HCT116 (cell line): ENCODE measurements around the gene DENND2D. TPM values are rescaled to one million over a fixed set of nuclear protein-coding genes. Genes with fewer than 3 reads are reported as not detected.

Source experiments
- ATAC-seq: fragments of 200-7000 bp; cut with Tn5 transposase; 2 replicates; pipeline ENCODE4 v1.9.1; 2020; ENCODE audit warnings: mild to moderate bottlenecking, moderate library complexity
- BruUV-seq: library from RNA; stranded (reverse); fragments of 400-500 nt; replicated peaks from 2 replicates; lab custom pipeline; 2021; lab: Mats Ljungman, UMichigan
- CTCF ChIA-PET: fragments of 300-600 bp; sonication (Branson Sonifier 250); formaldehyde crosslinking; loops from one replicate; lab custom pipeline; 2021; ENCODE audit warnings: antibody characterized with exemption; lab: Charles Lee
- POLR2A ChIA-PET: fragments of 300-600, 350-600 bp; sonication (Branson Sonifier 250); formaldehyde crosslinking; loops from one replicate; lab custom pipeline; 2021; ENCODE audit warnings: antibody characterized with exemption; lab: Charles Lee
- RAD21 ChIA-PET, 2 experiments: fragments of 300-600 bp; sonication (Branson Sonifier 250); formaldehyde crosslinking; loops; one replicate each; lab custom pipeline; 2023; ENCODE audit warnings: low total read pairs in 2 of 2; ENCODE audit not compliant: uncharacterized antibody in 2 of 2, unreplicated experiment in 2 of 2, low non-redundant PET in 1 of 2; lab: Charles Lee
- DNase-seq: peaks from one replicate; pipeline ENCODE4 v3.0.0-alpha.2; 2010; ENCODE audit warnings: low read depth, low spot score
- H2AFZ ChIP-seq: fragments of 200-600 bp; shearing (Covaris generic), sonication (generic); 2 replicates; pipeline ENCODE4 v1.6.1; 2017; ENCODE audit warnings: low read depth, mixed run types, mixed read lengths, antibody characterized with exemption, low read length; ENCODE audit not compliant: poor library complexity, severe bottlenecking
- H3K27ac ChIP-seq: 2 replicates; pipeline ENCODE4 v1.5.1; 2012; ENCODE audit warnings: low read depth, low read length
- H3K27me3 ChIP-seq: fragments of 200-600 bp; sonication (generic); 2 replicates; pipeline ENCODE4 v1.6.1; 2016; ENCODE audit warnings: mixed run types, low read length, mixed read lengths; ENCODE audit not compliant: insufficient read depth
- H3K36me3 ChIP-seq, 2 experiments: fragments of 200-500 bp in 1 of 2; fragments of 200-600 bp in 1 of 2; sonication (Bioruptor generic) in 1 of 2; sonication (generic) in 1 of 2; 2 replicates each; pipeline versions ENCODE4 v1.5.1 to v1.6.1; 2014 to 2016; ENCODE audit warnings: low read length in 2 of 2, inconsistent platforms in 1 of 2, mixed read lengths in 1 of 2, mixed run types in 1 of 2; ENCODE audit not compliant: insufficient read depth in 2 of 2, control insufficient read depth in 1 of 2
- H3K4me1 ChIP-seq, 2 experiments: fragments of 200-600 bp in 1 of 2; sonication (generic) in 1 of 2; 2 replicates each; pipeline versions ENCODE4 v1.5.1 to v1.6.1; 2012 to 2017; ENCODE audit warnings: low read length in 2 of 2, inconsistent platforms in 1 of 2, mild to moderate bottlenecking in 1 of 2, mixed read lengths in 1 of 2, mixed run types in 1 of 2, moderate library complexity in 1 of 2; ENCODE audit not compliant: insufficient read depth in 2 of 2, control insufficient read depth in 1 of 2
- H3K4me2 ChIP-seq: fragments of 200-600 bp; sonication (generic); 2 replicates; pipeline ENCODE4 v1.6.1; 2017; ENCODE audit warnings: mixed run types, low read length, mixed read lengths
- H3K4me3 ChIP-seq, 2 experiments: fragments of 200-600 bp in 1 of 2; sonication (generic) in 1 of 2; replicated peaks in 1 of 2; 2 replicates each; pipeline ENCODE4 v1.5.1; 2011 to 2016; ENCODE audit warnings: low read length in 2 of 2, control low read depth in 1 of 2, low read depth in 1 of 2, mild to moderate bottlenecking in 1 of 2, mixed read lengths in 1 of 2, mixed run types in 1 of 2
- H3K79me2 ChIP-seq: fragments of 200-600 bp; sonication (generic); 2 replicates; pipeline ENCODE4 v1.6.1; 2017; ENCODE audit warnings: mild to moderate bottlenecking, mixed run types, low read length, moderate library complexity, mixed read lengths; ENCODE audit not compliant: insufficient read depth
- H3K9ac ChIP-seq: fragments of 200-600 bp; sonication (generic); 2 replicates; pipeline ENCODE4 v1.6.1; 2016; ENCODE audit warnings: low read length, mixed read lengths
- H3K9me2 ChIP-seq: fragments of 200-600 bp; sonication (generic), shearing (Covaris generic); 2 replicates; pipeline ENCODE4 v1.6.1; 2017; ENCODE audit warnings: mixed run types, mild to moderate bottlenecking, moderate library complexity; ENCODE audit not compliant: insufficient read depth
- H3K9me3 ChIP-seq, 2 experiments: fragments of 200-500 bp in 1 of 2; fragments of 200-600 bp in 1 of 2; sonication (Bioruptor generic) in 1 of 2; sonication (generic) in 1 of 2; 2 replicates each; pipeline ENCODE4 v1.6.1; 2014 to 2017; ENCODE audit warnings: low read length in 2 of 2, mixed read lengths in 2 of 2, inconsistent platforms in 1 of 2, low read depth in 1 of 2, mild to moderate bottlenecking in 1 of 2, mixed run types in 1 of 2, moderate library complexity in 1 of 2; ENCODE audit not compliant: control insufficient read depth in 1 of 2, insufficient read depth in 1 of 2
- H4K20me1 ChIP-seq: fragments of 200-600 bp; sonication (generic), shearing (Covaris generic); 2 replicates; pipeline ENCODE4 v1.6.1; 2017; ENCODE audit warnings: mixed run types, mild to moderate bottlenecking, moderate library complexity; ENCODE audit not compliant: insufficient read depth
- CBX3 ChIP-seq: IDR thresholded peaks from 2 replicates; pipeline ENCODE4 v1.6.1; 2012; ENCODE audit warnings: low read depth
- CEBPB ChIP-seq: IDR thresholded peaks from 2 replicates; pipeline ENCODE4 v1.6.1; 2012; ENCODE audit warnings: low read depth
- EGR1 ChIP-seq: IDR thresholded peaks from 2 replicates; pipeline ENCODE4 v1.6.1; 2012; ENCODE audit warnings: low read depth
- ELF1 ChIP-seq: IDR thresholded peaks from 2 replicates; pipeline ENCODE4 v1.6.1; 2012; ENCODE audit warnings: low read depth, borderline replicate concordance
- EZH2phosphoT487 ChIP-seq: fragments of 200-600 bp; IDR thresholded peaks from 2 replicates; pipeline ENCODE4 v1.6.1; 2018; ENCODE audit warnings: antibody characterized with exemption, borderline replicate concordance
- POLR2AphosphoS5 ChIP-seq: IDR thresholded peaks from 2 replicates; pipeline ENCODE4 v1.6.1; 2011; ENCODE audit warnings: mild to moderate bottlenecking, low read depth, low read length, moderate library complexity
- RAD21 ChIP-seq: IDR thresholded peaks from 2 replicates; pipeline ENCODE4 v1.6.1; 2012; ENCODE audit warnings: low read depth, mild to moderate bottlenecking
- SIN3A ChIP-seq: IDR thresholded peaks from 2 replicates; pipeline ENCODE4 v1.6.1; 2012; ENCODE audit warnings: low read depth
- SP1 ChIP-seq: IDR thresholded peaks from 2 replicates; pipeline ENCODE4 v1.6.1; 2012; ENCODE audit warnings: low read depth
- SRF ChIP-seq: IDR thresholded peaks from 2 replicates; pipeline ENCODE4 v1.6.1; 2012; ENCODE audit warnings: low read depth
- YY1 ChIP-seq: IDR thresholded peaks from 2 replicates; pipeline ENCODE4 v1.6.1; 2011; ENCODE audit warnings: low read length, low read depth, moderate library complexity, mild to moderate bottlenecking; ENCODE audit not compliant: insufficient replicate concordance; ENCODE audit errors: extremely low read depth
- ZFX ChIP-seq: fragments of 450-650 bp; IDR thresholded peaks from 2 replicates; pipeline ENCODE4 v1.6.1; 2017
- intact Hi-C: fragments of 100-400 bp; cut with micrococcal nuclease; formaldehyde crosslinking; loops from 2 replicates; pipeline ENCODE4 v1.10.0; 2022
- total RNA-seq: library from RNA; stranded (reverse); gene quantifications from one replicate; pipeline ENCODE4 v1.2.1, GENCODE V29; 2021; ENCODE audit not compliant: unreplicated experiment
- TF ChIP-seq, protein P1 (sequence below): IDR thresholded peaks from 2 replicates; pipeline ENCODE4 v1.6.1; 2011; ENCODE audit warnings: mild to moderate bottlenecking, low read length, moderate library complexity; ENCODE audit not compliant: insufficient replicate concordance; ENCODE audit errors: extremely low read depth

DENND2D gene
- total RNA-seq, 1 experiment from 2014 or later, result 31.9 TPM

DNA sequence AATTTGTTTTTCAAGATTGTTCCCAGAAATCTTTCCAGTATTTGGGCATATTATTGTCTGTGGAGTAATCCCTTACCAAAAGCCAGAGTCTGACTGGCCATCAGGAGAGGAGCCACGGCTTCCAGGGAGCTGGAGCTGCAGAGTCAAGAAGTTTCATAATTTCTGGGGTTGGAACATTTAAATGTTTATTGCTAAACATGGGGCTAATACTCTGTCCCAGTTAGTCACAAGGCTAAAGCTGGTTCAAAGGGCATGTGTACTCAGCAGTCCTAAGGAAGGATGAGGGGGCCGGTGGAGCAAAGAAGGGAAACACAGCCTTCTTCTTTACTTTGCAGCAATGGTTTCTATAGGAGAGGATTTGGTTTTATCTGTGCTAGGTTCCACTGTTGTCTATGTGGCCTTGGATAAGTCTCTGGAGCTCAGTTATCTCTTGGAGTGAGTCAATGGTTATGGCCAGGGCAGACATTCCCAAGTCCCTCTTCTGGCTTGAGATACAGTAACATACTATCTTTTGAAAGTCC lies 9.5 kb downstream of the DENND2D start:
- ATAC-seq, result no peak

More for the DNA sequence above, 9.5 kb downstream of the DENND2D start:
- H3K36me3 ChIP-seq, result peaks cover 11 to 35% of the 10 kb centered on the region in 2 experiments; a peak in 3 of 4 replicates
- ChIA-PET CTCF (interaction anchor here (1.1 kb wide), 1 partner anchor 11 kb away, joined by 3 read pairs; no protein-coding TSS in a partner anchor), RAD21 (no interaction called here), POLR2A (no interaction called here)
- intact Hi-C loops, result no loop called here
- no peaks in the 10 kb centered on the region for H3K9me3 ChIP-seq
- H3K4me3 ChIP-seq, result no peak overlapping the region
- no peak overlapping the region for H3K4me2 ChIP-seq
- no peaks in the 10 kb centered on the region for H4K20me1 ChIP-seq
- TF ChIP-seq SRF (no peak), EGR1 (no peak), SIN3A (no peak), CBX3 (no peak), ELF1 (no peak), POLR2AphosphoS5 (no peak), CEBPB (no peak), YY1 (no peak), SP1 (no peak), RAD21 (no peak), ZFX (no peak), EZH2phosphoT487 (no peak)
- TF ChIP-seq, protein P1, sequence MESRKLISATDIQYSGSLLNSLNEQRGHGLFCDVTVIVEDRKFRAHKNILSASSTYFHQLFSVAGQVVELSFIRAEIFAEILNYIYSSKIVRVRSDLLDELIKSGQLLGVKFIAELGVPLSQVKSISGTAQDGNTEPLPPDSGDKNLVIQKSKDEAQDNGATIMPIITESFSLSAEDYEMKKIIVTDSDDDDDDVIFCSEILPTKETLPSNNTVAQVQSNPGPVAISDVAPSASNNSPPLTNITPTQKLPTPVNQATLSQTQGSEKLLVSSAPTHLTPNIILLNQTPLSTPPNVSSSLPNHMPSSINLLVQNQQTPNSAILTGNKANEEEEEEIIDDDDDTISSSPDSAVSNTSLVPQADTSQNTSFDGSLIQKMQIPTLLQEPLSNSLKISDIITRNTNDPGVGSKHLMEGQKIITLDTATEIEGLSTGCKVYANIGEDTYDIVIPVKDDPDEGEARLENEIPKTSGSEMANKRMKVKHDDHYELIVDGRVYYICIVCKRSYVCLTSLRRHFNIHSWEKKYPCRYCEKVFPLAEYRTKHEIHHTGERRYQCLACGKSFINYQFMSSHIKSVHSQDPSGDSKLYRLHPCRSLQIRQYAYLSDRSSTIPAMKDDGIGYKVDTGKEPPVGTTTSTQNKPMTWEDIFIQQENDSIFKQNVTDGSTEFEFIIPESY, result no peak
- no peak overlapping the region for H2AFZ ChIP-seq
- BruUV-seq, result no TSS peak
- DNase-seq, result no peak
- no peaks in the 10 kb centered on the region for H3K27me3 ChIP-seq
- H3K79me2 ChIP-seq, result no peaks in the 10 kb centered on the region
- no peak overlapping the region for H3K27ac ChIP-seq
- no peaks in the 10 kb centered on the region for H3K9me2 ChIP-seq
- H3K9ac ChIP-seq, result no peak overlapping the region
- no peaks in the 10 kb centered on the region for H3K4me1 ChIP-seq
